Osteoblast (primary cell): ENCODE measurements around the gene ZNF846. TPM values are rescaled to one million over a fixed set of nuclear protein-coding genes. Genes with fewer than 3 reads are reported as not detected.
A peak's percentile ranks its signal among the peaks of the same experiment; 100 is the strongest.

Experiments
- DNase-seq: peaks from one replicate; pipeline ENCODE4 v3.0.0; 2011; ENCODE audit warnings: low spot score, mixed read lengths; ENCODE audit not compliant: insufficient read length; ENCODE audit errors: missing footprints
- H2AFZ ChIP-seq: 2 replicates; pipeline ENCODE4 v1.6.0; 2011; ENCODE audit warnings: mild to moderate bottlenecking, low read length
- H3K27ac ChIP-seq: 2 replicates; pipeline ENCODE4 v1.5.1; 2011; ENCODE audit warnings: mild to moderate bottlenecking, low read depth, low read length, moderate library complexity
- H3K27me3 ChIP-seq: 2 replicates; pipeline ENCODE4 v1.6.0; 2012; ENCODE audit warnings: mild to moderate bottlenecking, control low read depth, inconsistent platforms, low read length, moderate library complexity; ENCODE audit not compliant: insufficient read depth
- H3K36me3 ChIP-seq: 2 replicates; pipeline ENCODE4 v1.5.1; 2011; ENCODE audit warnings: mild to moderate bottlenecking, low read length, control low read depth, moderate library complexity; ENCODE audit not compliant: insufficient read depth
- H3K4me1 ChIP-seq: 2 replicates; pipeline ENCODE4 v1.5.1; 2011; ENCODE audit warnings: mild to moderate bottlenecking, low read length, control low read depth, moderate library complexity; ENCODE audit not compliant: insufficient read depth
- H3K4me2 ChIP-seq: 2 replicates; pipeline ENCODE4 v1.6.0; 2011; ENCODE audit warnings: mild to moderate bottlenecking, low read length; ENCODE audit not compliant: insufficient read depth
- H3K4me3 ChIP-seq: fragments of 200-600 bp; sonication (generic); 3 replicates; pipeline ENCODE4 v1.5.1; 2012; ENCODE audit warnings: mild to moderate bottlenecking, low read length, inconsistent platforms; ENCODE audit not compliant: insufficient read depth
- H3K79me2 ChIP-seq: 2 replicates; pipeline ENCODE4 v1.6.0; 2012; ENCODE audit warnings: mild to moderate bottlenecking, low read length, control low read depth, inconsistent platforms; ENCODE audit not compliant: insufficient read depth
- H3K9me3 ChIP-seq: 2 replicates; pipeline ENCODE4 v1.5.1; 2011; ENCODE audit warnings: low read depth, low read length, control low read depth
- H4K20me1 ChIP-seq: 2 replicates; pipeline ENCODE4 v1.6.0; 2012; ENCODE audit warnings: mild to moderate bottlenecking, low read length, control low read depth; ENCODE audit not compliant: insufficient read depth
- CTCF ChIP-seq: IDR thresholded peaks from 2 replicates; pipeline ENCODE4 v1.5.1; 2011; ENCODE audit warnings: mild to moderate bottlenecking, low read depth, low read length, moderate library complexity; ENCODE audit errors: extremely low read depth
- total RNA-seq: library from RNA; depleted of rRNA; stranded (reverse); fragments of >200 nt; gene quantifications from 2 replicates; pipeline ENCODE4 v1.2.3, GENCODE V29; 2012

The ZNF846 gene
- total RNA-seq, 1 donor: 17.7 TPM

GRCh38 chr19:9797871-9798270 lies 29.3 kb upstream of the ZNF846 start:
- no peaks in the 10 kb centered on the region for H3K79me2 ChIP-seq
- TF ChIP-seq CTCF: no peak
- no peak overlapping the region for H3K27ac ChIP-seq
- H2AFZ ChIP-seq: no peak overlapping the region
- H3K4me2 ChIP-seq: no peak overlapping the region
- H3K4me3 ChIP-seq: no peak overlapping the region
- H3K27me3 ChIP-seq: no peaks in the 10 kb centered on the region
- peaks cover 2% of the 10 kb centered on the region for H3K4me1 ChIP-seq
- no peak for DNase-seq
- no peaks in the 10 kb centered on the region for H3K36me3 ChIP-seq
- no peaks in the 10 kb centered on the region for H3K9me3 ChIP-seq
- H4K20me1 ChIP-seq: no peaks in the 10 kb centered on the region

GRCh38 chr19:9796113-9796773 lies 27.7 kb upstream of the ZNF846 start:
- peak; percentile 85 for DNase-seq
- no peaks in the 10 kb centered on the region for H3K27me3 ChIP-seq
- no peaks in the 10 kb centered on the region for H3K79me2 ChIP-seq
- no peak overlapping the region for H3K4me3 ChIP-seq
- no peaks in the 10 kb centered on the region for H3K9me3 ChIP-seq
- no peaks in the 10 kb centered on the region for H3K36me3 ChIP-seq
- H3K27ac ChIP-seq: no peak overlapping the region
- TF ChIP-seq CTCF: peak; percentile 89
- peaks cover 5% of the 10 kb centered on the region for H3K4me1 ChIP-seq
- H2AFZ ChIP-seq: peak overlapping the region; percentile 13
- H3K4me2 ChIP-seq: no peak overlapping the region
- no peaks in the 10 kb centered on the region for H4K20me1 ChIP-seq

GRCh38 chr19:9793071-9793591 lies 24.6 kb upstream of the ZNF846 start:
- peak; percentile 74 for DNase-seq
- peaks cover 7% of the 10 kb centered on the region for H3K4me1 ChIP-seq
- no peaks in the 10 kb centered on the region for H3K36me3 ChIP-seq
- H3K27ac ChIP-seq: peak overlapping the region; percentile 58
- peak overlapping the region; percentile 85 for H3K4me3 ChIP-seq
- H3K4me2 ChIP-seq: peak overlapping the region; percentile 90
- no peaks in the 10 kb centered on the region for H3K79me2 ChIP-seq
- H3K27me3 ChIP-seq: no peaks in the 10 kb centered on the region
- peak overlapping the region; percentile 98 for H2AFZ ChIP-seq
- H3K9me3 ChIP-seq: no peaks in the 10 kb centered on the region
- no peak for TF ChIP-seq CTCF
- no peaks in the 10 kb centered on the region for H4K20me1 ChIP-seq

- peak; percentile 94 for DNase-seq
- Histone ChIP-seq H3K9me3 (no peaks in the 10 kb centered on the region), H4K20me1 (no peaks in the 10 kb centered on the region), H3K4me2 (peak overlapping the region; percentile 90), H3K4me1 (peaks cover 7% of the 10 kb centered on the region), H3K4me3 (peak overlapping the region; percentile 85), H3K36me3 (no peaks in the 10 kb centered on the region), H2AFZ (peak overlapping the region; percentile 98), H3K27me3 (no peaks in the 10 kb centered on the region), H3K79me2 (no peaks in the 10 kb centered on the region), H3K27ac (peak overlapping the region; percentile 58)
- TF ChIP-seq CTCF: no peak
Measured at GRCh38 chr19:9792206-9793070, 23.9 kb upstream of the ZNF846 start.
